Mammary epithelial cell (primary cell): ENCODE measurements around the gene MRPS26.

Source experiments
- EZH2 ChIP-seq: IDR thresholded peaks from 2 replicates; pipeline ENCODE4 v1.6.1; 2012; ENCODE audit warnings: low read length, inconsistent platforms, borderline replicate concordance
- TF ChIP-seq, protein P1 (sequence below), 2 donors: IDR thresholded peaks in 1 of 2; conservative IDR thresholded peaks in 1 of 2; 2 replicates each; pipeline ENCODE4 v1.5.1; 2011 to 2012; ENCODE audit warnings: inconsistent platforms in 2 of 2, low read length in 2 of 2, mild to moderate bottlenecking in 2 of 2, control low read depth in 1 of 2, low read depth in 1 of 2; ENCODE audit not compliant: insufficient read depth in 1 of 2; ENCODE audit errors: extremely low read depth in 1 of 2

DNA sequence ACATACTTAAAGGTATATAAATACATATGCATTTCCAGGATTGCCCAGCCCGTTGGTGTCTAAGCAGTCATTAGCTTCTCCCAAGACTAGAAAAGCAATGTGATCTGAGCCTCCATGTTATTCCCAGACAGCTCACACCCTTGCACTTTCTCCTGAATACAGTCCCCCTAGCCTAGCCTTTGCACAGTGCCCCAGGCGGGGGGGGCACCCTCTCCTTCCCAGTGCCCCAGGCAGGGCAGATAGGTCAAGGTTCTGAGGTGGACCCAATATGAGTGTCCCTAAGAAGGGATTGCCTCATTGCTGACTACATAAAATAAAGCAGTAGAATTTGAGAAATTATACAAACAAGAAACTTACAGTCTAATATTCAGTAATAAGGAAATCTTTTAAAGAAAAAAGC is 17.9 kb upstream of the MRPS26 start:
- TF ChIP-seq, protein P1, sequence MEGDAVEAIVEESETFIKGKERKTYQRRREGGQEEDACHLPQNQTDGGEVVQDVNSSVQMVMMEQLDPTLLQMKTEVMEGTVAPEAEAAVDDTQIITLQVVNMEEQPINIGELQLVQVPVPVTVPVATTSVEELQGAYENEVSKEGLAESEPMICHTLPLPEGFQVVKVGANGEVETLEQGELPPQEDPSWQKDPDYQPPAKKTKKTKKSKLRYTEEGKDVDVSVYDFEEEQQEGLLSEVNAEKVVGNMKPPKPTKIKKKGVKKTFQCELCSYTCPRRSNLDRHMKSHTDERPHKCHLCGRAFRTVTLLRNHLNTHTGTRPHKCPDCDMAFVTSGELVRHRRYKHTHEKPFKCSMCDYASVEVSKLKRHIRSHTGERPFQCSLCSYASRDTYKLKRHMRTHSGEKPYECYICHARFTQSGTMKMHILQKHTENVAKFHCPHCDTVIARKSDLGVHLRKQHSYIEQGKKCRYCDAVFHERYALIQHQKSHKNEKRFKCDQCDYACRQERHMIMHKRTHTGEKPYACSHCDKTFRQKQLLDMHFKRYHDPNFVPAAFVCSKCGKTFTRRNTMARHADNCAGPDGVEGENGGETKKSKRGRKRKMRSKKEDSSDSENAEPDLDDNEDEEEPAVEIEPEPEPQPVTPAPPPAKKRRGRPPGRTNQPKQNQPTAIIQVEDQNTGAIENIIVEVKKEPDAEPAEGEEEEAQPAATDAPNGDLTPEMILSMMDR (conservative IDR thresholded peaks at IDR 0.05 in 1 of 2, IDR thresholded peaks at IDR 0.05 in 1 of 2; ENCODE audit: extremely low read depth in 1 of 2, insufficient read depth in 1 of 2, low read depth in 1 of 2, low read length in 2 of 2) = no peak
- no peak for TF ChIP-seq EZH2
